Measurements from ENCODE around the gene LRRC75A. TPM values are rescaled to one million over a fixed set of nuclear protein-coding genes. Genes with fewer than 3 reads are reported as not detected.

Gene LRRC75A
- total RNA-seq, 1 experiment from 2014 or later, result 10.1 TPM

DNA sequence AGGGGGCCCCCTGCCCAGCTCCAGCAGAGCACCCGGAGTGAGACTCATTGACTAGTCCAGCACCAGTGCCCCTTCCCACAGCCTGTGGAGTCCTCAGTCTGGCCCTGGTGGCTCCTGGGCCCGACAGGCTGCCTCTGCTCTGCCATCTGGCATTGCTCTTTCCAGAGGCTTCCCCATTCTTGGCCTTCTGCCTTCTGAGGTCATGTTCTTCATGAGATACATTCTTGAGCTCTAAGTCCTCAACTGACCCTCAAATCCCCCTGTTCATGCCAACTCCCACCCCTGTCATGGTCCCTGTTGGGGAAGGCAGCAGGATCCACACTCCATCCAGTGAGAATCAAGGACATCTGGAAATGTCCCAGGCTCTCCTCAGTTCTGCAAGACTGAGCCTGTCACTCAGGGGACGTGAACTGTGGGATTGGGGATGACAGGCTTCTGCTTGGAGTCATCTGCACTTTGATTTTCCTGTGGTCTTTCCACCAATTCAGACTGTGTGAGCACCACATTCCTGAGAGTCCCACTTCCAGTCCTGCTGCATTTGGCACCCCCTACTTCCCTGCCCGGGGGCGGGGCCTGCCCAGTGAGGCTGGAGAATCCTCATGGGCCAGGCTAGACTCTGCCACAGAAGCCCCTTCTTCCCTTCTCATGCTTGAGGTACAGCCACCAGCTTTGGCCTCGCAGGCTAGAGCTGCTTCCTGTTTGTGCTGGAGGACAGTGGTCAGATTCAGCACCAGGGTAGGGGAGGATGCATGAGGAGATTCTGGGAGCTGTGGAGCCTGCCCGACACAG lies 73.9 kb downstream of the LRRC75A start:
- H3K9ac ChIP-seq (ENCODE audit: extremely low read depth, insufficient read length, low read length), result no peak overlapping the region
- Mint-ChIP-seq H3K4me1 (peaks cover 15 to 27% of the 10 kb centered on the region in 2 experiments; a peak in 3 of 4 replicates), H3K9me3 (no peaks in the 10 kb centered on the region), H3K27me3 (ENCODE audit: low read depth) (peaks cover 2% of the 10 kb centered on the region), H3K36me3 (ENCODE audit: insufficient read depth in 1 of 3, low read depth in 3 of 3) (no peaks in the 10 kb centered on the region), H3K4me3 (no peak overlapping the region), H3K27ac (no peak overlapping the region; a peak in 1 of 7 replicates)
- no peak overlapping the region for H2BK120ac ChIP-seq (ENCODE audit: low read depth, low read length, poor library complexity, severe bottlenecking)
- no peak overlapping the region for H3K23ac ChIP-seq (ENCODE audit: insufficient read length, low read depth, low read length)
- H2AK5ac ChIP-seq (ENCODE audit: insufficient read length, low read length), result no peak overlapping the region
- H3K9me3 ChIP-seq (ENCODE audit: control insufficient read depth, low read depth, low read length), result no peaks in the 10 kb centered on the region
- TF ChIP-seq, protein P1, sequence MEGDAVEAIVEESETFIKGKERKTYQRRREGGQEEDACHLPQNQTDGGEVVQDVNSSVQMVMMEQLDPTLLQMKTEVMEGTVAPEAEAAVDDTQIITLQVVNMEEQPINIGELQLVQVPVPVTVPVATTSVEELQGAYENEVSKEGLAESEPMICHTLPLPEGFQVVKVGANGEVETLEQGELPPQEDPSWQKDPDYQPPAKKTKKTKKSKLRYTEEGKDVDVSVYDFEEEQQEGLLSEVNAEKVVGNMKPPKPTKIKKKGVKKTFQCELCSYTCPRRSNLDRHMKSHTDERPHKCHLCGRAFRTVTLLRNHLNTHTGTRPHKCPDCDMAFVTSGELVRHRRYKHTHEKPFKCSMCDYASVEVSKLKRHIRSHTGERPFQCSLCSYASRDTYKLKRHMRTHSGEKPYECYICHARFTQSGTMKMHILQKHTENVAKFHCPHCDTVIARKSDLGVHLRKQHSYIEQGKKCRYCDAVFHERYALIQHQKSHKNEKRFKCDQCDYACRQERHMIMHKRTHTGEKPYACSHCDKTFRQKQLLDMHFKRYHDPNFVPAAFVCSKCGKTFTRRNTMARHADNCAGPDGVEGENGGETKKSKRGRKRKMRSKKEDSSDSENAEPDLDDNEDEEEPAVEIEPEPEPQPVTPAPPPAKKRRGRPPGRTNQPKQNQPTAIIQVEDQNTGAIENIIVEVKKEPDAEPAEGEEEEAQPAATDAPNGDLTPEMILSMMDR (conservative IDR thresholded peaks at IDR 0.05), result no peak
- H2AFZ ChIP-seq (ENCODE audit: low read length), result no peak overlapping the region
- H3K27me3 ChIP-seq (ENCODE audit: insufficient read depth, low read length), result no peaks in the 10 kb centered on the region
- H3K79me2 ChIP-seq (ENCODE audit: insufficient read depth, low read length), result no peaks in the 10 kb centered on the region
- H2BK5ac ChIP-seq (ENCODE audit: insufficient read length, low read length), result no peak overlapping the region
- H2BK15ac ChIP-seq (ENCODE audit: low read depth, low read length), result no peak overlapping the region
- no peaks in the 10 kb centered on the region; the same call in 1 of the 2 replicates for H3K4me1 ChIP-seq (ENCODE audit: insufficient read depth, low read length)
- H3T11ph ChIP-seq (ENCODE audit: low read length), result no peak overlapping the region
- H4K5ac ChIP-seq (ENCODE audit: insufficient read length, low read depth, low read length), result no peak overlapping the region
- H2BK20ac ChIP-seq (ENCODE audit: low read depth, low read length, poor library complexity, severe bottlenecking), result no peak overlapping the region
- H3K14ac ChIP-seq (ENCODE audit: insufficient read depth, low read length), result no peak overlapping the region
- no peak overlapping the region for H4K91ac ChIP-seq (ENCODE audit: insufficient read length, low read depth, low read length)
- WGBS (ENCODE audit: extremely low coverage, insufficient read length, low lambda C conversion rate), result no CpG with 5 or more reads among the region's 7 CpGs
- no peaks in the 10 kb centered on the region for H3K79me1 ChIP-seq (ENCODE audit: insufficient read depth, low read depth, low read length, poor library complexity, severe bottlenecking)
- H3K18ac ChIP-seq (ENCODE audit: insufficient read length, low read depth, low read length), result no peak overlapping the region
- H3K27ac ChIP-seq (ENCODE audit: insufficient read length, low read depth, low read length), result no peak overlapping the region
- H4K8ac ChIP-seq (replicated peaks; ENCODE audit: insufficient read length, low read depth, low read length), result no peak overlapping the region
- no peak overlapping the region for H3K56ac ChIP-seq (ENCODE audit: insufficient read length, low read depth, low read length)
- H3K23me2 ChIP-seq (ENCODE audit: insufficient read length, low read depth, low read length, poor library complexity, severe bottlenecking), result no peaks in the 10 kb centered on the region
- no peaks in the 10 kb centered on the region for H4K20me1 ChIP-seq (ENCODE audit: control insufficient read depth, insufficient read depth, insufficient read length)
- H3K4ac ChIP-seq (ENCODE audit: low read depth, low read length), result no peak overlapping the region
- no peak overlapping the region for H3K4me2 ChIP-seq (ENCODE audit: insufficient read depth, insufficient read length, low read length)
- DNase-seq, result no peak
- no peak overlapping the region for H2BK12ac ChIP-seq (ENCODE audit: insufficient read length, low read depth, low read length)
